IMR-90 (cell line): ENCODE results near the gene ARHGAP24. TPM values are rescaled to one million over a fixed set of nuclear protein-coding genes. Genes with fewer than 3 reads are reported as not detected.

Experiments used
- ATAC-seq: fragments of 200-7000 bp; cut with Tn5 transposase; 2 replicates; pipeline ENCODE4 v1.9.1; 2020; ENCODE audit warnings: low read depth, mild to moderate bottlenecking, moderate library complexity
- BruUV-seq: library from RNA; stranded (reverse); fragments of 400-500 nt; replicated peaks from 2 replicates; lab custom pipeline; 2021; lab: Mats Ljungman, UMichigan
- CTCF ChIA-PET: fragments of 300-600 bp; formaldehyde crosslinking; extraction: SDS; loops from one replicate; lab custom pipeline; 2021; ENCODE audit warnings: antibody characterized with exemption; lab: Yijun Ruan, JAX
- POLR2A ChIA-PET: fragments of 300-600 bp; sonication (Branson Sonifier 250); formaldehyde crosslinking; loops from one replicate; lab custom pipeline; 2022; ENCODE audit warnings: antibody characterized with exemption; ENCODE audit not compliant: unreplicated experiment; lab: Charles Lee
- DNase-seq: peaks from one replicate; pipeline ENCODE4 v3.0.0; 2013
- H2AFZ ChIP-seq: replicated peaks from 2 replicates; pipeline ENCODE3; 2013; ENCODE audit warnings: low read length, mild to moderate bottlenecking; ENCODE audit not compliant: poor library complexity
- H2AK5ac ChIP-seq: 2 replicates; pipeline ENCODE4 v1.6.1; 2013; ENCODE audit warnings: low read depth, low read length, inconsistent platforms
- H2AK9ac ChIP-seq: replicated peaks from 2 replicates; pipeline ENCODE3; 2013; ENCODE audit warnings: mild to moderate bottlenecking, low read depth, low read length, moderate library complexity; ENCODE audit not compliant: poor library complexity
- H2BK120ac ChIP-seq: 2 replicates; pipeline ENCODE4 v1.6.1; 2013; ENCODE audit warnings: low read depth, low read length, inconsistent platforms
- H2BK15ac ChIP-seq: 3 replicates; pipeline ENCODE4 v1.6.1; 2013; ENCODE audit warnings: low read depth, low read length, inconsistent platforms
- H2BK20ac ChIP-seq: 2 replicates; pipeline ENCODE4 v1.6.1; 2013; ENCODE audit warnings: low read depth, mild to moderate bottlenecking, inconsistent platforms, low read length, moderate library complexity
- H2BK5ac ChIP-seq: 2 replicates; pipeline ENCODE4 v1.6.1; 2013; ENCODE audit warnings: mild to moderate bottlenecking, low read depth, low read length, inconsistent platforms; ENCODE audit not compliant: poor library complexity, severe bottlenecking
- H3K14ac ChIP-seq: replicated peaks from 2 replicates; pipeline ENCODE4 v1.6.1; 2013; ENCODE audit warnings: low read depth, low read length, inconsistent platforms
- H3K18ac ChIP-seq: 2 replicates; pipeline ENCODE4 v1.6.1; 2013; ENCODE audit warnings: low read depth, low read length, control low read depth
- H3K23ac ChIP-seq: 2 replicates; pipeline ENCODE4 v1.6.1; 2013; ENCODE audit warnings: low read depth, low read length, inconsistent platforms
- H3K27ac ChIP-seq: 2 replicates; pipeline ENCODE4 v1.5.1; 2013; ENCODE audit warnings: mild to moderate bottlenecking, control low read depth, low read length; ENCODE audit not compliant: insufficient read depth
- H3K27me3 ChIP-seq: 2 replicates; pipeline ENCODE4 v1.6.1; 2013; ENCODE audit warnings: low read length; ENCODE audit not compliant: control insufficient read depth, insufficient read depth
- H3K36me3 ChIP-seq: 2 replicates; pipeline ENCODE4 v1.6.1; 2013; ENCODE audit warnings: low read length, mixed read lengths; ENCODE audit not compliant: control insufficient read depth, insufficient read depth
- H3K4ac ChIP-seq: 2 replicates; pipeline ENCODE4 v1.6.1; 2013; ENCODE audit warnings: low read depth, low read length, inconsistent platforms
- H3K4me1 ChIP-seq: 2 replicates; pipeline ENCODE4 v1.6.1; 2013; ENCODE audit warnings: low read length, mixed read lengths; ENCODE audit not compliant: control insufficient read depth, insufficient read depth
- H3K4me2 ChIP-seq: 2 replicates; pipeline ENCODE4 v1.6.1; 2013; ENCODE audit warnings: low read depth, mild to moderate bottlenecking, control low read depth, low read length, moderate library complexity
- H3K4me3 ChIP-seq: 2 replicates; pipeline ENCODE4 v1.5.1; 2013; ENCODE audit warnings: low read depth, mild to moderate bottlenecking, control low read depth, low read length, moderate library complexity; ENCODE audit not compliant: insufficient read depth
- H3K56ac ChIP-seq: 2 replicates; pipeline ENCODE4 v1.6.1; 2013; ENCODE audit warnings: low read length, inconsistent platforms; ENCODE audit not compliant: insufficient read depth; ENCODE audit errors: extremely low read depth
- H3K79me1 ChIP-seq, 2 experiments: 2 replicates each; pipeline ENCODE4 v1.6.1; 2013; ENCODE audit warnings: low read length in 2 of 2, inconsistent platforms in 1 of 2, low read depth in 1 of 2
- H3K9ac ChIP-seq: 2 replicates; pipeline ENCODE4 v1.6.1; 2013; ENCODE audit warnings: low read depth, low read length, control low read depth
- H3K9me1 ChIP-seq: 2 replicates; pipeline ENCODE4 v1.6.1; 2013; ENCODE audit warnings: low read length, inconsistent platforms; ENCODE audit not compliant: insufficient read depth
- H3K9me3 ChIP-seq: 2 replicates; pipeline ENCODE4 v1.6.1; 2013; ENCODE audit warnings: low read length; ENCODE audit not compliant: control insufficient read depth, insufficient read depth
- H4K20me1 ChIP-seq: 2 replicates; pipeline ENCODE4 v1.6.1; 2013; ENCODE audit warnings: low read length, inconsistent platforms; ENCODE audit not compliant: insufficient read depth
- H4K5ac ChIP-seq: 2 replicates; pipeline ENCODE4 v1.6.1; 2013; ENCODE audit warnings: mild to moderate bottlenecking, low read depth, low read length, control low read depth
- H4K8ac ChIP-seq, 2 experiments: 2 replicates each; pipeline ENCODE4 v1.6.1; 2013; ENCODE audit warnings: low read depth in 2 of 2, low read length in 2 of 2, control low read depth in 1 of 2, inconsistent platforms in 1 of 2
- H4K91ac ChIP-seq: 2 replicates; pipeline ENCODE4 v1.6.1; 2013; ENCODE audit warnings: low read depth, low read length, inconsistent platforms; ENCODE audit not compliant: insufficient read depth
- CEBPB ChIP-seq: IDR thresholded peaks from 2 replicates; pipeline ENCODE4 v1.6.1; 2012; ENCODE audit warnings: low read depth, low read length, improper control_type of control experiment
- CHD1 ChIP-seq: IDR thresholded peaks from 2 replicates; pipeline ENCODE4 v1.6.1; 2012; ENCODE audit warnings: low read depth, low read length, improper control_type of control experiment
- CTCF ChIP-seq: conservative IDR thresholded peaks from 2 replicates; pipeline ENCODE4 v1.5.1; 2012; ENCODE audit warnings: mild to moderate bottlenecking, low read depth, low read length, improper control_type of control experiment
- MAFK ChIP-seq: IDR thresholded peaks from 2 replicates; pipeline ENCODE4 v1.6.1; 2012; ENCODE audit warnings: low read depth, low read length, improper control_type of control experiment
- POLR2A ChIP-seq: IDR thresholded peaks from 2 replicates; pipeline ENCODE4 v1.6.1; 2012; ENCODE audit warnings: mild to moderate bottlenecking, low read depth, low read length
- RAD21 ChIP-seq: IDR thresholded peaks from 2 replicates; pipeline ENCODE4 v1.6.1; 2012; ENCODE audit warnings: low read length, improper control_type of control experiment
- RCOR1 ChIP-seq: IDR thresholded peaks from 2 replicates; pipeline ENCODE4 v1.6.1; 2012; ENCODE audit warnings: mild to moderate bottlenecking, low read length, improper control_type of control experiment; ENCODE audit not compliant: insufficient replicate concordance
- SMC3 ChIP-seq: fragments of 150-350 bp; IDR thresholded peaks from 2 replicates; pipeline ENCODE4 v1.6.1; 2016; ENCODE audit warnings: low read depth, mild to moderate bottlenecking, antibody characterized with exemption, low read length, moderate library complexity
- WGBS, 2 experiments: methylation state at CpG; one replicate each; pipeline versions ENCODE4 v1.1.5 to v1.1.7; 2013; ENCODE audit warnings: missing lambda C conversion rate in 2 of 2; ENCODE audit not compliant: insufficient read length in 1 of 2; ENCODE audit errors: extremely low coverage in 2 of 2; 5-methylcytosine and 5-hydroxymethylcytosine counted together
- dilution Hi-C: fragments of 300-500 bp; cut with HindIII; formaldehyde crosslinking; loops from one replicate; pipeline ENCODE4 v1.14.3; 2018; ENCODE audit warnings: low sequenced_read_pairs; ENCODE audit not compliant: unreplicated experiment
- in situ Hi-C: fragments of 300-500 bp; cut with MboI; formaldehyde crosslinking; loops from 3 replicates; pipeline ENCODE4 v1.14.3; 2019; ENCODE audit warnings: low sequenced_read_pairs, inconsistent platforms, mixed read lengths
- intact Hi-C: fragments of 100-400 bp; cut with micrococcal nuclease; formaldehyde crosslinking; loops from 2 replicates; pipeline ENCODE4 v1.10.0; 2022
- polyA plus RNA-seq, 3 experiments: library from polyadenylated mRNA; depleted of rRNA; stranded (reverse); fragments of >200 nt; gene quantifications; 2 replicates each; pipeline ENCODE4 v1.2.3, GENCODE V29; 2012; ENCODE audit warnings: low replicate concordance in 1 of 3
- total RNA-seq: library from RNA; depleted of rRNA; stranded (reverse); fragments of >200 nt; gene quantifications from 2 replicates; pipeline ENCODE4 v1.2.3, GENCODE V29; 2012

The ARHGAP24 gene
- total and polyA plus RNA-seq, 2 of the 4 experiments (the other 2 are of a cell fraction), result 11.9 to 24.0 TPM

- dilution Hi-C loops (no loop called here), in situ Hi-C loops (no loop called here), intact Hi-C loops (no loop called here)
- Histone ChIP-seq H2AK9ac (no peak overlapping the region), H4K8ac (no peak overlapping the region), H3K23ac (no peak overlapping the region), H3K9me3 (no peaks in the 10 kb centered on the region), H4K91ac (no peak overlapping the region), H3K4me3 (no peak overlapping the region), H2BK5ac (no peak overlapping the region), H2AK5ac (no peak overlapping the region), H3K56ac (no peak overlapping the region), H3K4me1 (peaks cover 2% of the 10 kb centered on the region; the same call in 1 of the 2 replicates), H3K9me1 (peaks cover 4% of the 10 kb centered on the region; the same call in 1 of the 2 replicates), H2BK20ac (no peak overlapping the region), H3K27me3 (no peaks in the 10 kb centered on the region), H2BK15ac (no peak overlapping the region), H3K4me2 (no peak overlapping the region), H3K4ac (peak overlapping the region; percentile 21; the same call in 1 of the 2 replicates), H4K5ac (no peak overlapping the region), H3K27ac (no peak overlapping the region), H3K79me1 (no peaks in the 10 kb centered on the region), H2AFZ (peak overlapping the region; percentile 44), H3K14ac (no peak overlapping the region), H4K20me1 (no peaks in the 10 kb centered on the region), H2BK120ac (no peak overlapping the region), H3K36me3 (no peaks in the 10 kb centered on the region), H3K18ac (no peak overlapping the region), H3K9ac (no peak overlapping the region)
- no peak for ATAC-seq
- ChIA-PET POLR2A (no interaction called here), CTCF (no interaction called here)
- DNase-seq, result no peak
- no TSS peak for BruUV-seq
- TF ChIP-seq RAD21 (no peak), CEBPB (no peak), POLR2A (no peak), RCOR1 (no peak), CTCF (no peak), CHD1 (no peak), SMC3 (no peak), MAFK (no peak)
- WGBS, 2 experiments, result no CpG with 5 or more reads among the region's 2 CpGs
Measured at GRCh38 chr4:85738721-85739120, 263.8 kb downstream of the ARHGAP24 start.
